OCI-M2 (cell line): ENCODE data around the gene TTC7B.
A peak's percentile ranks its signal among the peaks of the same experiment; 100 is the strongest.

Experiments
- DNase-seq: peaks from one replicate; lab custom pipeline; 2025; ENCODE audit not compliant: unreplicated experiment; lab: John Stamatoyannopoulos, UW

The TTC7B gene

DNA sequence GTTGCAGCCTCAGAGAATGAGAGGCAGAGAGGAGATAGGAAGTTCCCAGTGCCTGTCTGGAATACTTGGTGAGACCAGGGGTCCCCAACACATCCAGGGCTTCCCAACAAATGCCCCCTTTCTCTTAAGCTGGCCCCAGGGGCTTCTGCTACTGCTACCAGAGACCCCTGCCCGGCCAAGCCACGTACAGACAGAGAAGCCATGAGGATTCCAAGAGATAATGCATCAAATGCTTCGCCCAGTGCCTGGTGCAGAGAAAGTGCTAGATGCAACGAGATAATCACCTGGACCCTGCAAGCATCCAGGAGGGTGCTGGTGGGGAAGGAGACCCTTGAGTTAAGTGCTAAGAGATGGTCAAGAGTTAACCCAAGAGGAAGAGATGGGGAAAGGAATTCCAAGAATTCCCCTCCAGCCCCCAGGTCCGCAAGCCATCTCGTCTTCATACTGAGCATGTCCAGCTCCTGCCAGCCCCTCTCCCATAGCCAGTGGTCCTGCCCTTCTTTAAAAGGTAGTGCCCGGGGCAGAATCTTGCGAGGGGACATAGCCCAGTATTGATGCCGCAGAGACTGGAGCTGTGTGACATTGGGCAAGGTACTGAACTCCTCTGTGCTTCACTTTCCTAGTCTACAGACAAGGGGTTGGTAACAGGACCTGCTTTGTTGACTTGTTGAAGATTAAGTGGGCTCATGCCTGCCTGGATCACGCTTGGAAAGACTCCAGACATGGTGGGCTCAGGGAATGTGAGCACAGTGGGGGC is 316.1 kb downstream of the TTC7B start:
- DNase-seq, result no peak

DNA sequence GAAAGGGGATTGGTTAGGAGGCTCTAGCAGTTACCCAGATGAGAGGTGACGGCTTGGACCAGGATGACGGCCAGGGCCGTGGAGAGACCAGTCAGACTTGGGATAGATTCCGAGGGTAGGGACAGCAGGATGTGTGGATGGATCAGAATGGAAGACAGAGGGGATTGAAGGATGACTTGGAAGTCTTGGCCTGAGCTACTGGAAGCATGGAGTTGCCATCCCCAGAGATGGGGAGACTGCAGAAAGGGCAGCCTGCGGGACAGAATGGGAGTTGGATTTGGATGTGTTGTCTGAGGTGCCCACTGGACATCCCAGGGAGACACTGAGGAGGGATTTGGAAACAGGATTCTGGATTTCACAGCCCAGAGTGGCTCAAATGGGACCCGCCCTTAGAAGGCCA is 317.1 kb downstream of the TTC7B start:
- no peak for DNase-seq

DNA sequence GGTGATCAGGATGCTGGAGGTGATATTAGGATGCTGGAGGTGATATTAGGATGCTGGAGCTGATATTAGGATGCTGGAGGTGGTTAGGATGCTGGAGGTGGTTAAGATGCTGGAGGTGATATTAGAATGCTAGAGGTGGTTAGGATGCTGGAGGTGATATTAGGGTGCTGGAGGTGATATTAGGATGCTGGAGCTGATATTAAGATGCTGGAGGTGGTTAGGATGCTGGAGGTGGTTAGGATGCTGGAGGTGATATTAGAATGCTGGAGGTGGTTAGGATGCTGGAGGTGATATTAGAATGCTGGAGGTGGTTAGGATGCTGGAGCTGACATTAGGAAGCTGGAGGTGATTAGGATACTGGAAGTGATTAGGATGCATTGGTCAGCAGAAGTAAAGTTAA is 318.0 kb downstream of the TTC7B start:
- no peak for DNase-seq

DNA sequence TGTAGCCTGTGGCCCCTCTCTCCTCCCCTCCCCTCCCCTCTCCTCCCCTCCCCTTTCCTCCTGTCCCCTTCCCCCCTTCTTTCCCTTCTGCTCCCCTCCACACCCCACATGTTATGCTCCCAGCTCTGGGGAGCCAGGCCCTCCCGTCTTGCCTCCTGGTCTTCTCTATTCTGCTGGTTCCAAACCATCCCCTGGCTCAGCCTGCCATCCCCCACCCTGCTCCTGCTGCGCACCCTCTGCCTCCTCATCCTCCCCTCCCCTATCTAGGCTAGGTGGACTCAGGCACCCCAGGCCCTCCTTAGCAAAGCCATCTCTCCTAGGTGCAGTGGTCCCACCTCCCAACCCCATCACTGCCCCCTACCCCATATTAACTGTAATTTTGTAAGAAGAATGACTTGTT is 319.9 kb downstream of the TTC7B start:
- DNase-seq, result no peak

DNA sequence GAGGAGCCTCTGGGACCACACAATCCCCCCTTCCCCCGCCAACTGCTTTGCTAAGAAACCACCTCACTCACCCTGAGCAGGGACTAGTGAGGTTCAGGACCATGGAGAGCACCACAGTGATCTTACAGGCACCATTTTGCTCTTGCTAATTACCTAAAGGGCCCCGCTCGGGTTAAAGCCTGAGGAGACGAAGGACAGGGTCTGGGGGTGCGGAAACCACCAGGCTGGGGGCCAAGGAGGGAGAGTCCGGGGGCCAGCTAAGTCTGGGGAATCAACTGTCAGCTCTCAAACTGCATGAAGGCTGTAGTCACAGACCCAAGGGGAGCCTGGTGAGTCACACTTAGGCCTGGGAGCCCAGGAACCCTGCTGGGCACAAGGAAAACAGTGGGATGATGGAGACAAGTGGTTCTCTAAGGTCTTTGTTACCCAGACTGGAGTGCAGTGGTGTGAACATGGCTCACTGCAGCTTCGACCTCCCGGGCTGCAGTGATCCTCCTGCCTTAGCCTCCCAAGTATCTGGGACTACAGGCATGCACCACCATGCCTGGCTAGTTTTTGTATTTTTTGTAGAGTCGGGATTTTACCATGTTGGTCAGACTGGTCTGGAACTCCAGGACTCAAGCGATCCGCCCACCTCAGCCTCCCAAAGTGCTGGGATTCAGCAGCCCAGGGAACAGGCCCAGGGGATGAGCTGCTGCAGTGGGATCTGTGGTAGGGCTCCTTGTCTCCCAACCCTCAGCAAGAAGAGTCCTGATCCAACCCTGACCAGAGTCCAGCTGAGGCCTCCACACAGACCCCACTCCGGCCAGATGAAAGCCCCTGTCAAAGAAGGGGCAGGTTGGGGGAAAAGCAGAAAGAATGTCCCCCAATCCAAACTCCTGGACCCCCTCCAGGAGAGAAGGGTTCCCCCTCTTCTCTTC is 320.6 kb downstream of the TTC7B start:
- DNase-seq, result peak; percentile 40

DNA sequence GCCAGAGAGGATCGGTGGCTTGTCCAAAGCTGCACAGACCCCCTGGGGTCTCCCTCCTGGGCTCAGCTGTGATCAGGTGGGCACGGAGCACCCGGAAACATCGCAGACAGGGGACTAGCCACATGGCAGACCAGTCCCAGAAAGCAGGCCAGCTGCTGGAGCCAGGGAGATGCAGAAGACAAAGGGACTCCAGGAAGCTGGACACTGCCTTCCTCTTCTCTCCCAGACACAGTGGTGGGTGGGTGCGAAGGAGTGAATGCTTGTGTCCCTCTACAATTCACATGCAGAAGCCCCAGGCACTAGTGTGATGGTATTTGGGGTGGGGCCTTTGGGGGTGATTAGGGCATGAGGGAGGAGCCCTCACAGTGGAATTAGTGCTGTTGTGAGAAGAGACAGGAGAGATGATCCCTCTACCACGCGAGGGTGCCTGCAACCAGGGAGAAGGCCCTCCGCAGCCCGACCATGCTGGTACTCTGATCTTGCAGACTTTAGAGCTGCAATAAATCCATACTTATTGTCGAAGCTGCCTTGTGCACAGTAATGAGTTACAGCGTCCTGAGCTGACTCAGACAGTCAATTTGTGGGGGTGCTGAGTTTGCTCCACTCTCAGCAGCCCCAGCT is 324.2 kb downstream of the TTC7B start:
- no peak for DNase-seq

DNA sequence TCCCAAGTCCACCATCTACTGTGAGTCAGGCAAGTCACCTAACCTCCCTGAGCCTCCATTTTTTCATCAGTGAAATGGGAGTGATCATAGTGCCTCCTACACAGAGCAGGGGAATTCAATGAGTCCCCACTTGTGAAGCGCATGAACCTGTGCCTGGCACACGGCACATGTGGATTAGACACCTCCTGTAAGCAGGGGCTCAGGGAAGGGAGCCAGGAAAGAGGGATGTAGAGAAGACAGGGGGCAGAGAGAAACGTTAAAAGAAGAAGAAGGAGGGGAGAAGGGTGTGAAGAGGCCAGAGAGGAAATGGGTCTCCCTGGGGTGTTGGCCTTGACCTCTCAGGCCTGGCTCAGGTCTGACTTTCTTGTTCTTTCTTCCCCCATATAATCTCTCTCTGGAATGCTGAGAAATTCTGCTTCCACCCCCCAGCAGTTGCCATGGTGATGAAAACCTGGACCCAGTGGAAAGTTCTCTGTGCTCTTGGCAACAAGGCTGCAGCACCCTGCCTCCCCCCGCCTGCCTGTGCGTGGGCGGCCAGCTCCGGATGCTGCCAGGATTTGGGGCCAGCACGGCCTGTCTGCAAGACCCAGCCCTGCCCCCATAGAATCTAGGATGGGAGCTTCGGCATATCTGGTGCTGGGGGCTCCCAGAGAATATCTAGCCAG is 324.9 kb downstream of the TTC7B start:
- no peak for DNase-seq

DNA sequence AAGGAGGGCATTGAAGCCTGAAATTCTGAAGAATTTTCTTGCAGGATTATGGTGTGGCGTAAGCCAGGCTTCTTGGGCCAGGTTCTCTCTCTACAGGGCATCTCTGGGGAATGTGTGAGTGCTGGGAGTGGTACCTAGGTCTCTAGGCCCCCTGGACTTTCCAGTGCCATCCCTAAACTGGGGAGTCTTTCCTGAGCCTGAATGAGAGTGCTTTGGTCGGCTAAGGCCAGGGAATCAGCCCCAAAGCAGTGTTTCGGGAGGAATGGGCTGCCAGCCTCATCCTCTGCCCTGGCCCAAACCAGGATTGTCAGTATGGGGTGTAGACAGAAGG is 325.5 kb downstream of the TTC7B start:
- DNase-seq, result no peak

DNA sequence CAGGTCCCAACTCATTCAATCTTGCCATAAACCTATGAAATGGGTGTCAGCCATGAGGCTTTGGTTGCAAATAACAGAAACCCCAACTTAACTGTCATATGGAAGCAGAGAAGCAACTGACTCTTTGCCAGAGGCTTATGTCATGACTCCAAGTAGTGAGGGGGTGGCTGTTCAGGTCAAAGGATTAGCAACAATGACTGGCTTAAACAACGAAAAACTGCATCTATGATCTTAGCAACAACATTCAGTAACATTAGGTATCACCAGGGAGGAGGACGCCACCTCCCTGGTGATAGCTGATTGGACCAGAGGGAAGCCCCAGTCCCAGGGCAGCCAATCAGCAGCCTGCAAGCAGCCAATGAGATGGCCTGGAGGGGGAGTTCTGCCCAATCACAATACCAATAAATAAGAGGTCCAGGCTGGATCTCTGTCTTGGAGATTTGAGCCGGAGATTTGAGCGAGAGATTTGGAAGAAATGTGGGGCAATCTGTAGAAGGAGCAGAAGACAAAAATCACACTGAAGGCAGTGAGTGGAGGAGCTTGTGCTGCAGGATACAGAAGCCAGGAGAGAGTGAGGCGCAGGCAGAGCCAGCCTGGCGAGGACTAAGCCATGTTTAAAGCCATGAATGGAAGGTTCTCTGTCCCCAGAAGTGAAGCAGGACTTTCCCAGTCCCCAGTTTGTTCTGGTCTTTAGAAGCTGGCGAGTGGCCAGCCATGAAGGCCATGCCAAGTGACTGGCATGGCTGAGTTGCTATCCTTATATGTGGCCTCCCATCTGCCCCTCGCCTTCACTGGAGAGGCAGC is 326.1 kb downstream of the TTC7B start:
- no peak for DNase-seq

DNA sequence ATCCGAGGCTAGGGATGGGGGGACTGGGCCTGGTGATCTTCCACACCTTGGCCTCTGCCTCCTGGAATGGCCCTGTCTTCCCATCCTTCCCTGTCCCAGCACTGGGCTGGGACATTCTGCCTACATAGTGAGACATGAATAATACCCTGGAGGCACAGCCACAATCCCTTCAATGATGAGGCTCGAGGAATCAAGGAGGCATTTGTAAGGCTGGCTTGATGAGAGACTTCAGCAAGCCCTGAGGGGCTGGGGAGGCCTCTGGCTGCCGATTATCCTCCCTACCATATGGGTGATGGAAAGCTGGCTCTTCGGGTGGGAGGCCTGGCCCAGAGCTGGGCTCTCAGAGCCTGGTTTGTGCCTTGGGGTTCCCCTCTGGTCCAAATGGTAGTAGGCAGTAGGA is 326.9 kb downstream of the TTC7B start:
- no peak for DNase-seq

DNA sequence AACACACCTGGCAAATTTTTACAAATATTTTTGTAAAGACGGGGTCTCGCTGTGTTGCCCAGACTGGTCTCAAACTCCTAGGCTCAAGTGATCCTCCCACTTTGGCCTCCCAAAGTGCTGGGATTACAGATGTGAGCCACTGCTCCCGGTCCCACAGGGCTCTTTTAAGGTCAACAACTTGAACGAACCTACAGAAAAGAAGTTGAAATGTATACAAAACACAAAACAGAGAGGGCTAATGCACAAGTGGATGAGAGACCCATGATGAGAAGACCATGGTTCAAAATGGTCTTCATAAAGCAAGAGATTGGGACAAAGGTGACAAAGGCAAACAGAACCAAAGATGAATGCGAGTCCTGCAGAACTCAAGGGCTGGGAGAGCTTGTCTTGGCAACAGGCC is 328.0 kb downstream of the TTC7B start:
- DNase-seq, result no peak

DNA sequence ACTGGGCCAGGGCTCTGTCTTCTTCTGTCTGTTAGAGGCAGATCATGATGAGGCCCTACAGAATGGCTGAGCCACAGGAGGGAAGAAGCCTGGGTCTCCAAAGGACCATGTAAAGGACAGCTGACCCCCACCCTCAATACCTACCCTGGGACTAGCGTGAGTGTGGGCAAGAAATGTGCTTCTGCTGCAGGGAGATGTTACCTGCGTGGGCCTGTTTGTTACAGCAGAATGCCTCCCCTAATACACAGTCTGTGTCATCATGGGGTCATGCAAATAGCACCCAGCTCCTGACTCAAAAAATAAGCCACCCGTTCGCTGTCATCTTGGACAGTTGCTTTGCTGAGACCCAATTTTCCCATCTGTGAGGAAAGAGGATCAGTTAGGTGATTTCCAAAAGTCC is 328.8 kb downstream of the TTC7B start:
- no peak for DNase-seq

DNA sequence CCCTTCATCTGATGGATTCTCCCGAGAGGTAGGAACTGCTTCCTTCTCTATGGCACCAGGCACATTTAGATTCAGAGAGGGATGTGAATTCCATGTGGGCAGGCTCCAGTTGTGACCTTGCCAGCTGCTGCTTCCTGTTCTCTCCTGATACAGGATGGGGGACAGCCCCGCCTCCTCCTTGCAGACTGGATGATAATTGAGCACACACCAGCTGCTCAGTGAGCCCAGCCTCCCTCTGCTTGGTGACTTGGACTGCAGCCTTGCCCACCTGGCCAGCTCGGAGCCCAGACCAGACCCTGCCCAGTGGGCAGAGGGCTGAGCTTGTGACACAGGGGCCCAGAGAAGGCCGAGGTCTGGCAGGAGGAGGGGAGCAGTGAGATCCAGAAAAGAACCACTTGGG is 329.2 kb downstream of the TTC7B start:
- DNase-seq, result no peak

DNA sequence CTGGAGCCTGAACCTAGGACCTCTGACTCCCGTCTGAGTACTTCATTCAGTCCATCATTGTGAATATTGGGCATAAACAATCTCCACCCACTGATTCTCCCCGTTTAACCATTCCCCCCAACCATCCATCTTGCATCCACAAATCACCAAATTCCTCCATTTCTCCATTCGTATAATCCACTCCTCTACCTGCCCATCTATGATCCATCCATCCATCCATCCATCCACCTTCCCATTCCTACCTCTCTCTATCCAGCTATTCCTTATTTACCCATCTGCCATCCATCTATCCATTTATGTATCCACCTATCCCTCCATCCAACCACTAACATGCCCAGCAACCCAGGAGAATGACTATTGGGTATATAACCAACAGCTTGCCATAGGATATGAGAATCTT is 331.9 kb downstream of the TTC7B start:
- no peak for DNase-seq

DNA sequence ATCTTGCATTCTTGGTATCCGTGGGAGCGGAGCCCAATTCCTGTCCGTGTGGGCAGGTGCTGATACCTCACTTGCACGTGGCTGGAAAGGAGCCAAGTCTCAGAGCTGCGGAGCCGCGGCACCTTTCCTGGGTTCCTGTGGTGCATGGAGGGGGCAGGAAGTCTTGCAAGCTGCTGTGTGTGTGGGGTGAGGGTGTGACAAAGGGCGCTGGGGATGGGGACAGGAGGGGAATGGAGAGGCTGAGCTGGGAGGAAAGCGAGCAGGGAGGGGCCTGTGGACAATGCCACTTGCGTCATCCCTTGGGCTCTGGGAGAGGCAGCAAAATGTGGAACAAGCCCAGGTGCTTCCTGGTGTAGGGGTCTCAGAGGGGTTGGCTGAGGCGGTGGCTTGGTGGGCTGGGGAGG is 332.7 kb downstream of the TTC7B start:
- no peak for DNase-seq

DNA sequence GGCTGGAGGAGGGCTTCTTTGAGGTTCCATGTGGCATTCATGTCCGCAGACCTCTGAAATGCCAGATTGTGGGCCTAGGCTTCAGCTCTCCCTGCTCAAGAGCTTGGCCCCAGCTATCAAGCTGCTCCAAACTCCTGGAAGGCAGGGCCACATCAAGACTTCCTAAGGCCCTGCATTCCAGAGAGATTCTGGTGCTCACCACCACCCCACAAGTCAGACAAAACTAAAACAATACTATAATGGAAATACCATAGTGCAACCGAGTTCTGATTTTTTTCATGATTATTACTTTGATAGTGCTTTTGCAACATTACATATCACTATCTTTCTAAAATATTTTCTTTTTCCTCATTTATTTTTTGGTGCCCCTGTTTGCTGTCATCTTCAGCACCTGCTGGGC is 333.1 kb downstream of the TTC7B start:
- no peak for DNase-seq

DNA sequence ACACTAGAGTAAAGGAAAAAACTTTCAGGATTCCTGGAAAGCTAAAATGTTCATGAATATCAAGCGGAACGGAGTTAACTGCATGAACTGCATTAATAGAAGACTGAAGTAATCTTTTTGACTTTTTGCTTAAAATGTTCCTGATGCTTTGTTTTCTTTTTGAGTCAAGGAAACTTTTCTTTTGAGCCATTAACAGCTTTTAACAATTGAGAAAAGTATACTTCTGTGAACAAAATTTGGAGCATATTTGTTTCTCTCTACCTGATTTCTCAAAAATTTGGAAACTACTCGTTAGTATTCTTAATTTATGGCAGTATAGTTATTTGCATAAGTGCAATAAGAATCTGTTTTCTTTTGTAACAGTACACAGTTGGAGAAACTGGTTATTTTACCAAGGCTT is 340.9 kb downstream of the TTC7B start:
- DNase-seq, result no peak
